Measurements from ENCODE around the gene PRDM16. TPM values are rescaled to one million over a fixed set of nuclear protein-coding genes. Genes with fewer than 3 reads are reported as not detected.

The PRDM16 gene
- total RNA-seq, 1 experiment from 2014 or later = 5.3 TPM

DNA sequence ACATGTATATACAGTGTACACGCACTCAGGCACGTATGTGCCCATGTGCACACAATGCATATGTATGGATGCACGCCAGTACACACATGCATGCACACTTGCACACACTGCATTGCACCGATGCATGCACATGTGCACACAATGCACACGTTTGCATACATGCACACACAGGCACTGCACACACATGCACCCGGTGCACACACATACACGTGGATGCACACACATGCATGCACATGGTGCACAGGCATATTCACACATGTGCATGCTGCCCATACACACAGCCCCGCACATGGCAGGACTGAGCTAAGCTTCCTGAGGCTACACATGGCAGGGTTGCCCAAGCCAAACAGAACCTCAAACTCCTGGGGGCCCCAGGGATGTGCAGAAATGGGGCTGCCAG, 405.0 kb downstream of the PRDM16 start:
- no peak overlapping the region for H3K4me3 ChIP-seq (ENCODE audit: low read depth, low read length)
- no peaks in the 10 kb centered on the region for H3K27me3 ChIP-seq (replicated peaks; ENCODE audit: control insufficient read depth, insufficient read depth, low read length)
- Mint-ChIP-seq H3K4me3 (ENCODE audit: unreplicated experiment) (no peak overlapping the region), H3K27ac (ENCODE audit: unreplicated experiment) (no peak overlapping the region), H3K27me3 (ENCODE audit: insufficient read depth, unreplicated experiment) (no peaks in the 10 kb centered on the region), H3K9me3 (ENCODE audit: unreplicated experiment) (no peaks in the 10 kb centered on the region), H3K36me3 (ENCODE audit: insufficient read depth, unreplicated experiment) (peaks cover 18% of the 10 kb centered on the region), H3K4me1 (ENCODE audit: low read depth, unreplicated experiment) (peaks cover 10% of the 10 kb centered on the region)
- no peaks in the 10 kb centered on the region; the same call in 1 of the 2 replicates for H3K36me3 ChIP-seq (ENCODE audit: control insufficient read depth, insufficient read depth, low read length)
- no peak for DNase-seq
- BruUV-seq (replicated peaks) = no TSS peak
- CTCF ChIA-PET = no interaction called here
- H3K9me3 ChIP-seq = no peaks in the 10 kb centered on the region
- POLR2A ChIA-PET = no interaction called here
- peaks cover 18% of the 10 kb centered on the region for H3K4me1 ChIP-seq
- TF ChIP-seq, protein P1, sequence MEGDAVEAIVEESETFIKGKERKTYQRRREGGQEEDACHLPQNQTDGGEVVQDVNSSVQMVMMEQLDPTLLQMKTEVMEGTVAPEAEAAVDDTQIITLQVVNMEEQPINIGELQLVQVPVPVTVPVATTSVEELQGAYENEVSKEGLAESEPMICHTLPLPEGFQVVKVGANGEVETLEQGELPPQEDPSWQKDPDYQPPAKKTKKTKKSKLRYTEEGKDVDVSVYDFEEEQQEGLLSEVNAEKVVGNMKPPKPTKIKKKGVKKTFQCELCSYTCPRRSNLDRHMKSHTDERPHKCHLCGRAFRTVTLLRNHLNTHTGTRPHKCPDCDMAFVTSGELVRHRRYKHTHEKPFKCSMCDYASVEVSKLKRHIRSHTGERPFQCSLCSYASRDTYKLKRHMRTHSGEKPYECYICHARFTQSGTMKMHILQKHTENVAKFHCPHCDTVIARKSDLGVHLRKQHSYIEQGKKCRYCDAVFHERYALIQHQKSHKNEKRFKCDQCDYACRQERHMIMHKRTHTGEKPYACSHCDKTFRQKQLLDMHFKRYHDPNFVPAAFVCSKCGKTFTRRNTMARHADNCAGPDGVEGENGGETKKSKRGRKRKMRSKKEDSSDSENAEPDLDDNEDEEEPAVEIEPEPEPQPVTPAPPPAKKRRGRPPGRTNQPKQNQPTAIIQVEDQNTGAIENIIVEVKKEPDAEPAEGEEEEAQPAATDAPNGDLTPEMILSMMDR (IDR thresholded peaks at IDR 0.05; ENCODE audit: insufficient read depth in 1 of 2, low read depth in 1 of 2, low read length in 1 of 2, severe bottlenecking in 1 of 2, unreplicated experiment in 1 of 2) = no peak
- intact Hi-C loops (cut with micrococcal nuclease; ENCODE audit: unreplicated experiment) = no loop called here

DNA sequence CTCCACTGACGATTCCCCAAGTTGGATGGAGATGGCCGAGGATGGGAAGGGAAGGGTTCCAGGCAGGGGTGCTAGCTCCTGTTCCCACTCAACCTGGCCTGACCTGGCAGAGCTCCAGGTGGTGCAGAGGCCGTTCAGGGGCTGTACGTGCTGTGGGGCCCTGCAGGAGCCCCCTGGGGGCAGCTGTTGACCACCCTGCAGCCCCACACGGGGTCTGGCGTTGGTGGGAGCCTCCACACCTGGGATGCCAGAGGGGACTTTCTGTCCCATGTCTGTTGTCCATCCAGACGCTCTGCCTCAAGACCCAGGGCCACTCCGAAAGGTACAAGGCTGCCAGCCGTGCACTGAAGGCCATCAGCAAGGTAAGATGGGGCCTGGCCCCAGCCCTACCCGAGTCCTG, 405.4 kb downstream of the PRDM16 start:
- H3K9me3 ChIP-seq = no peaks in the 10 kb centered on the region
- DNase-seq = no peak
- Mint-ChIP-seq H3K36me3 (ENCODE audit: insufficient read depth, unreplicated experiment) (peaks cover 18% of the 10 kb centered on the region), H3K27ac (ENCODE audit: unreplicated experiment) (no peak overlapping the region), H3K9me3 (ENCODE audit: unreplicated experiment) (no peaks in the 10 kb centered on the region), H3K4me3 (ENCODE audit: unreplicated experiment) (no peak overlapping the region), H3K27me3 (ENCODE audit: insufficient read depth, unreplicated experiment) (no peaks in the 10 kb centered on the region), H3K4me1 (ENCODE audit: low read depth, unreplicated experiment) (peaks cover 10% of the 10 kb centered on the region)
- BruUV-seq (replicated peaks) = no TSS peak
- intact Hi-C loops (cut with micrococcal nuclease; ENCODE audit: unreplicated experiment) = no loop called here
- H3K4me1 ChIP-seq = peaks cover 18% of the 10 kb centered on the region
- POLR2A ChIA-PET = no interaction called here
- no peaks in the 10 kb centered on the region; the same call in 1 of the 2 replicates for H3K36me3 ChIP-seq (ENCODE audit: control insufficient read depth, insufficient read depth, low read length)
- TF ChIP-seq, protein P1 (IDR thresholded peaks at IDR 0.05; ENCODE audit: insufficient read depth in 1 of 2, low read depth in 1 of 2, low read length in 1 of 2, severe bottlenecking in 1 of 2, unreplicated experiment in 1 of 2) = no peak
- H3K4me3 ChIP-seq (ENCODE audit: low read depth, low read length) = no peak overlapping the region
- CTCF ChIA-PET = no interaction called here
- H3K27me3 ChIP-seq (replicated peaks; ENCODE audit: control insufficient read depth, insufficient read depth, low read length) = no peaks in the 10 kb centered on the region

DNA sequence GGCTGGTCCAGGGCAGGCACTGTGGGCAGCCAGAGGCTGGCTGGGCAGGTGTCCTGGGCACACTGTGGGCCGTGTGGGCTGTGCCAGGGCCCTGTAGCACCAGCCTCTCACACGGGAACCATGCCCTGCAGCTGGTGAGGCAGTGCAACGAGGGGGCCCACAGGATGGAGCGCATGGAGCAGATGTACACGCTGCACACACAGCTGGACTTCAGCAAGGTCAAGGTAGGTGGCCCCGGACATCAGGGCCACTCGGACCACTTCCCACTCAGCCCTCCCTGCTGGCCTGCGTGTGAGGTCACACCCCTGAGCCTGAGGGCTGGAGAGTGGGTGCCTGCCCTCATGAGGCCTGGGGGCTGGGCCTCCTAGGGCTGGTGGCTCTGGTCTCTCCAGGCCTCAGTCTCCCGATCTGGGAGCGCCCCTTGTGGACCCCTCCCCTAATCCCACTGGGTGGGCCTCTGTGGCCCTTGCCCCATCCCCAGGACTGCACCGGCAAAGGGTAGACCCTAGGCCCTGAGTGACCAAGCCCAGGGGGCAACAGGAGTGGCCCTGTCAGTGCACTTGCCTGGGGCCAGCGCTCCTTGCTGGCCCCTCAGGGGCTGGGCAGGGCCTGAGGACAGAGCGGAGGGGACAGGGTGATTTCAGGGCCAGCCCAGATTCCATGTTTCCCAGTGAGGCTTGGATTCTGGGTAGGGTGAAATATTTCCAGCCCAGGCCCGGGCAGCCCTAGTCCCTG, 407.0 kb downstream of the PRDM16 start:
- Histone ChIP-seq H3K4me3 (ENCODE audit: low read depth, low read length) (no peak overlapping the region), H3K4me1 (peaks cover 11% of the 10 kb centered on the region), H3K27me3 (replicated peaks; ENCODE audit: control insufficient read depth, insufficient read depth, low read length) (no peaks in the 10 kb centered on the region), H3K9me3 (no peaks in the 10 kb centered on the region), H3K36me3 (ENCODE audit: control insufficient read depth, insufficient read depth, low read length) (no peaks in the 10 kb centered on the region; the same call in 1 of the 2 replicates)
- no peaks in the 10 kb centered on the region for H3K9me3 Mint-ChIP-seq (ENCODE audit: unreplicated experiment)
- peaks cover 11% of the 10 kb centered on the region for H3K36me3 Mint-ChIP-seq (ENCODE audit: insufficient read depth, unreplicated experiment)
- DNase-seq = no peak
- BruUV-seq (replicated peaks) = no TSS peak
- H3K27me3 Mint-ChIP-seq (ENCODE audit: insufficient read depth, unreplicated experiment) = no peaks in the 10 kb centered on the region
- no peaks in the 10 kb centered on the region for H3K4me1 Mint-ChIP-seq (ENCODE audit: low read depth, unreplicated experiment)
- H3K27ac Mint-ChIP-seq (ENCODE audit: unreplicated experiment) = no peak overlapping the region
- TF ChIP-seq, protein P1 (IDR thresholded peaks at IDR 0.05; ENCODE audit: insufficient read depth in 1 of 2, low read depth in 1 of 2, low read length in 1 of 2, severe bottlenecking in 1 of 2, unreplicated experiment in 1 of 2) = no peak
- ChIA-PET POLR2A (no interaction called here), CTCF (no interaction called here)
- no peak overlapping the region for H3K4me3 Mint-ChIP-seq (ENCODE audit: unreplicated experiment)
- intact Hi-C loops (cut with micrococcal nuclease; ENCODE audit: unreplicated experiment) = no loop called here
